HG03025 (cell line): ENCODE results near the gene OR1J4.
"Not testable (repeated sequence)": the region's sequence is repeated elsewhere in the genome, so short reads cannot be mapped to it uniquely, and the experiment has no call there.

ENCODE experiments used
- ATAC-seq: cut with Tn5 transposase; IDR thresholded peaks from one replicate; pipeline ENCODE4 v1.9.1; 2021; ENCODE audit warnings: mild to moderate bottlenecking, moderate library complexity; ENCODE audit not compliant: unreplicated experiment, low FRiP score

The OR1J4 gene

DNA sequence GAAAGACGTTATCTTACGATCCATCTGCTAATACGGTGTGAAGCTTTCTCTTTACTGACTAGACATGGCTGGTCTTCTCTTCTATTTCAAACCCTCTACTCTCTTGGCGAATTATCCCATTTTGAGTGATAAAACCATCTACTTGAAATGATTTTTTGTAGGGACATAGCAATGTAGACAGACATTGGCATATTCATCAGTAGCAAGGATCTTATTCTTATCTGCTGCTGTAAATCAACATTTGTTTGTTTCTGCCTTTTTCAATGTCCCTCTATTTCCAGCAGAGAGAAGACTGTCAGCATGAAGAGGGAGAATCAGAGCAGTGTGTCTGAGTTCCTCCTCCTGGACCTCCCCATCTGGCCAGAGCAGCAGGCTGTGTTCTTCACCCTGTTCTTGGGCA lies at the start of gene OR1J4:
OR1J4 (plus strand) TSS at position 301 of the 400 bp plus-strand sequence; CDS start at position 301, 0 bp downstream.
- ATAC-seq, result no peak

- ATAC-seq, result no peak
Observed at GRCh38 chr9:122474561-122474960, 44.4 kb upstream of the OR1J4 start.

DNA sequence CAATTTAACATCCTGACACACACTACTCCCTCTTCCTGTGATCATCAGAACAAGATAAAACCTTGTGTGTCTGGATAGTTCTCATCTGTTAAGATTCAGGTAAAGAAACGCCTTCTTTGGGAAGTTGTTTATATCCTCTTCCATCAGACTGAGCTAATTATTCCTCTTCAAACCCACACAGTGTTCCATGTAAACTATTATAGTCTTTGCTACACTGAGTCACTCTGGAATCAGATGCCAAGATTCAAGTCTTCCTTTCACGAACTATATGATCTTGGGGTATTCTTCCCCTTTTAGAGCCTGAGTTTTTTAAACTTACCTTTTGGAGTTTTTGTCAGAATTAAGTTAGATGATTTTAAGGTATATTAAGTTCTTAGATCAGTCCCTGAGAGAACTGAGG lies 43.2 kb upstream of the OR1J4 start:
- no peak for ATAC-seq

GRCh38 chr9:122477346-122477745 lies 41.6 kb upstream of the OR1J4 start:
- no peak for ATAC-seq

DNA sequence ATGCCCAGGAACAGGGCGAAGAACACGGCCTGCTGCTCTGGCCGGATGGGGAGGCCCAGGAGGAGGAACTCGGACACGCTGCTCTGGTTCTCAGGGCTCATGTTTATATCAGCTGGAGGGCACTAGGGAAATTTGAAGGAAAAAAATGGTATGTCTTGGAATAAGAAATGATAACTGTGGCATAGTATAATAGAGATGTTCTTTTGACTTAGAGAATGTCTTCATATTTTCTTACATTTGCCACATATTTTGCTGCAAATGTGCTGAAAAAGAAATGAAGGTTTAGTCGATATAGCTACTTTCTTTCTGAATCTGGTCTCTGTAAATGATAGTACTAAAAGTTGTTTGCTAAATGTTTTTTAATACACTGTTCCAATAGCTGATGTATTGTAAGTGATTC lies 41.1 kb upstream of the OR1J4 start, which contains the start of gene OR1J1:
OR1J1 (minus strand) TSS at position 101 of the 400 bp plus-strand sequence; CDS start at position 101, 0 bp downstream.
- ATAC-seq, result no peak

DNA sequence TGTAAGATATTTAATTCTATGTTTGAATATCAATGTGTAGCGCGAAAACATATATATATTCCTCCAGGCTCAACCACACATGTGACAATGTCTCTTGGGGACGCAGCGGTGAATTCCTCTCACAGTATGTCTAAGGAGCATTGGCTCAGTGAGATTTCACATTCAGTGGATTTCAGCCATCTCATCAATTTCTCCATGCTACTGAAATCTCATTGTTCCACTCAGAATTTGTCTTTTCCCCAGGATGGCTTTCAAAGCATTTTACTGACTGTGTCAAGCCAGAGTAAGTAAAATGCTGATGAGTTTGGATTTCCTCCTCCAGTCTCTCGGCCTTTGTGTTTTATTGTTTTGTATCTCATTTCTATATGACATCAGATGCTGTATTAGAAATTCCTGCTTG lies 39.9 kb upstream of the OR1J4 start:
- no peak for ATAC-seq

- ATAC-seq, result no peak
Observed at GRCh38 chr9:122498883-122499288, 20.1 kb upstream of the OR1J4 start.

- no peak for ATAC-seq
Observed at GRCh38 chr9:122506964-122507363, 12.0 kb upstream of the OR1J4 start.

GRCh38 chr9:122510502-122510901 lies 8.4 kb upstream of the OR1J4 start, which contains the start of gene OR1J2:
OR1J2 (plus strand) TSS chr9:122510802; CDS start chr9:122510802, 0 bp downstream.
- ATAC-seq, result no peak

DNA sequence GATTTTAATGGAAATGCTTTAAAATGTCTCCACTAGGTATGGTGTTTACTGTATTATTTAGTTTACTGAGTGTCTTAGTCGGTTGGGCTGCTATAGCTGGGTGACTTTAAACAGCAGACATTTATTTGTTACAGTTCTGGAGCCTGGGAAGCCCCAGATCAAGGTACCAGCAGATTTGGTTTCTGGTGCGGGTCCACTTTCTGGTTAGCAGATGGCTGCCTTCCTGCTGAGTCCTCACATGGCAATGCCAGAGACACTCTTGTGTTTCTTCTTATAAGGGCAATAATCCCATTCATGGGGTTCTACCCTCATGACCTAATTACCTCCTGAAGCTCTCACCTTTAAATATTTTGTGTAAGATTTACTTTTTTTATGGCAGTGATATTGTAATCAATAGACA lies 715 bp upstream of the OR1J4 start:
- no peak for ATAC-seq

DNA sequence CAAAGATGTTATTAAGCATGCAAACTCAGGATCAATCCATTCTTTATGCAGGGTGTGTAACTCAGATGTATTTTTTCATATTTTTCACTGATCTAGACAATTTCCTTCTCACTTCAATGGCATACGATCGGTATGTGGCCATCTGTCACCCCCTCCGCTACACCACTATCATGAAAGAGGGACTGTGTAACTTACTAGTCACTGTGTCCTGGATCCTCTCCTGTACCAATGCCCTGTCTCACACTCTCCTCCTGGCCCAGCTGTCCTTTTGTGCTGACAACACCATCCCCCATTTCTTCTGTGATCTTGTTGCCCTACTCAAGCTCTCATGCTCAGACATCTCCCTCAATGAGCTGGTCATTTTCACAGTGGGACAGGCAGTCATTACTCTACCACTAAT lies 435 bp downstream of the OR1J4 start:
- no peak for ATAC-seq

DNA sequence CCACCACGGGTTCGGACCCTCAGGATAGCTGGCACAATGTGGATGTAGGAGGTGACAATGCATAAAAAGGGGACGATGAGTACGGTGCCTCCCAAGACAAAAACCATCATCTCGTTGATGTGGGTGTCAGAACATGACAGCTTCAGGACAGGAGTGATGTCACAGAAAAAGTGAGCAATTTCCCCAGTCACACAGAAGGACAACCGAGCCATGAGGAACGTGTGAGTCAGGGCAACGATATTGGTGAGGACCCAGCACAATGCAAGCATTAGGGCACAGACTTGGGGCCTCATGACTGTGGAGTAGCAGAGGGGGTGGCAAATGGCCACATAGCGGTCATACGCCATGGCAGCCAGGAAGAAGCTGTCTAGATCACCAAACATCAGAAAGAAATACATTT lies 7.7 kb downstream of the OR1J4 start:
- no peak for ATAC-seq

- ATAC-seq, result no peak
Observed at GRCh38 chr9:122527193-122527592, 8.3 kb downstream of the OR1J4 start, which contains the start of gene OR1N1. OR1N1 (minus strand) TSS chr9:122527293; CDS start chr9:122527293, 0 bp downstream.

DNA sequence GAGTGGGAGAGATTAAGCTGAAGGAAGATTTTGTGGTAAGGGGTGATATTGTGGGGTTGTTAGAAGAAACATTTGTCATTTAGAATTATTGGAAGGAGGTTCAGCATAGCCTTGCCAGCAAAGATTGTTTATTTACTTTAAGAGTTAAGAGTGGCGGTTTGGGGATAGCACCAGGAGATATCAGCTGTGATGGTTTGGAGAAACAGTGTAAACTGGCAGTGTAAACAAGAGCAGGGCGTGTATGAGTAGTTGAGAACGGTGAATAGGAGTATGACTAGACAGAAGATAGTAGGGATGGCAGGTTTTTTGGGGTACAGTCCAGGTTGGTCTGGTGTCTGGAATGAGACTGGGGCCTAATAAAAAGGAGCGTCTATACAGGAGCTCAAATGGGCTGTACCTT lies 12.2 kb downstream of the OR1J4 start:
- not testable (repeated sequence) for ATAC-seq

DNA sequence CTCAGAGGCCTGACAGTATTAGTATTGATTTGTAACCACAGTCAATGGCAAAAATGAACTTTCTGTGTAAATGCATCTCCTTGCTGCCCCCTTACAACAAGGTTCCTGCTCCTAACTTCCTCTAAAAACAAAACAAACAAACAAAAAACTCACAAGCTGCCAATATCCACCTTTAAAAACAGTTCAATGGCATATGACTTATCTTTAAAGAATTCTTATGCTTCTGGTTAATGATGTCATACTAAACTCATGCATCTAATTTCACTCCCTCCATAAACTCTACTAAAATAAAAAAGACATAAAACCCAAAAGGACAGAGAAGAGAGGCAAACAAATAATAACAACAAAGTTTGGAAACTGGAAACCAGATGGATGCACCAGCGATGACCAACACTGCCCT lies 17.2 kb downstream of the OR1J4 start:
- no peak for ATAC-seq

DNA sequence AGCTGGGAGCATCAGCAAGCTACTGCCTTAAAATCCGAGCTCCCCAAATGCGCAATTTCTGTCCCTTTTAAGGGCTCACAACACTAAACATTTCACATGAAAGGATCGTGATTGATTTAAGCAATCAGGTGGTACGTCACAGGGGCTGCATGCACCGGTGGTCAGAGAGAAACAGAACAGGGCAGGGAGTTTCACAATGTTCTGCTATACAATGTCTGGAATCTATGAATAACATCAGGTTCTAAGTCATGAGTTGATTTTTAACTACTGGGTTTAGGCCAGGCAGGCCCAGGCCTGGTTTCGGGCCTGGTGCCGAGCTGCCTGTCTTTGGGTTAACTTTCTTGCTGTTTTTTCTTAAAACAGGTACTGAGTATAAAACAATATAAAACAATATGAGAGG lies 18.1 kb downstream of the OR1J4 start:
- ATAC-seq, result not testable (repeated sequence)

DNA sequence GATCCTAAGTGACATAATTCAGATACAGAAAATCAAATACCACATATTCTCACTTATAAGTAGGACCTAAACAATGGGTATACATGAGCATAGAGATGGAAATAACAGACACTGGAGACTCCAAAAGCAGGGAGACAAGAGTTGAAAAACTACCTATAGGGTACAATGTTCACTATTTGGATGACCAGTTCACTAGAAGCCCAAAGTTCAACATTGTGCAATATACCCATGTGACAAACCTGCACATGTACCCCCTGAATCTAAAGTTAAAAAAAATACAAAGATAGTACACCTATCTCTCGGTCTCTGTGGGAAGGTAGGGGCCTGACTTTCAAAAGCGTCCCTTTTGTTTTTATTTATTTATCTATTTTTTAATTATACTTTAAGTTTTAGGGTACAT lies 19.8 kb downstream of the OR1J4 start:
- ATAC-seq, result no peak

DNA sequence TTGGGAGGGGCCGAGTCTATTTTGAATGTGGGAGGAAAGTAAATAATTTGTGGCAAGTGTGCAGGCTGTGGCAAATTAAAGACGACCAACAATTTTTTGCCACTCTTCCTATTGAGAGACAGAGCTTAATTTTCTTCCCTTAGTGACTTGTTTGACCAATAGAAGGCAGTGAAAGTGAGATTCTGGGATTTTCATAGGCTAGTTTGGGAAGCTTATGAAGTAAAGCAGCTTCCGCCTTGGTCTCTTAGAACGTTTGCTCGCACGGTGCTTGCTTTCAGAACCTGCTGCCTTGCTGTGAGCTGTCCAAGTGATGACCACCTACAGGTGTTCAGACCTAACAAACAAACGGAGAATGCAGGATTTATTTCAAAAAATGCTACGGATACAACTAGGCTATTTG lies 27.3 kb downstream of the OR1J4 start:
- no peak for ATAC-seq

- no peak for ATAC-seq
Observed at GRCh38 chr9:122551371-122551770, 32.4 kb downstream of the OR1J4 start.

DNA sequence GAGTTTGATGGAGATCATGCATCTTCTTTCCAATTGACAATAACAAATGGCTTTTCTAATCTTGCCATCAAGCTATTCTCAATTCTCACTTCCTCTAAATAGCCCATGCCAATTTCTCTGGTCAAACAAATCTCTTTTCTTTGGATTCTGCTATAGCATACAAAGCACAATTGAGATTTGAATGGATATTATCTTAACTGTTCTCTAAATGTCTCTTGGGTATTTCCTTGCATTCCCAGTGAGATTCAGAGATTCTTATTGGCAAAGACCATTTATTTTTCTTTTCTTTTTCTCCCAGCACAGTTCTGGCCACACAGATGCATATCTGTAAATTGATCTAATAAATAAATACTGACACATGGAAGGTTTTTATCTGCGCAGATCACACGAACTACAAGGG lies 33.9 kb downstream of the OR1J4 start, which contains the start of gene OR1N2:
OR1N2 (plus strand) TSS at position 301 of the 400 bp plus-strand sequence. CDS start 100 bp downstream, outside the sequence.
- no peak for ATAC-seq

DNA sequence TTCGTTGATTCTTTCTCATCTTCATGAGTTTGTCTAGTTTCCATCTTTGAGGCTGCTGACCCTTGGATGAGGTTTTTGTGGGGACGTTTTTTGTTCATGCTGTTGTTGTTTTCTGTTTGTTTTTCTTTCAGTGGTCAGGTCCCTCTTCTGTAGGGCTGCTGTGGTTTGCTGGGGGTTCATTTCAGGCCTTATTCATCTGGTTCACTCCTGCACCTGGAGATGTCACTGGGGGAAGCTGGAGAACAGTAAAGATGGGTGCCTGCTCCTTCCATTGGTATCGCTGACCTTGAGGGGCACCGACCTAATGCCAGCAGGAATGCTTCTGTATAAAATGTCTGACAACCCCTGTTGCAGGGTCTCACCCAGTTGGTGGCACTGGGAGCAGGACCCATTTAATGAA lies 42.5 kb downstream of the OR1J4 start:
- ATAC-seq, result no peak

DNA sequence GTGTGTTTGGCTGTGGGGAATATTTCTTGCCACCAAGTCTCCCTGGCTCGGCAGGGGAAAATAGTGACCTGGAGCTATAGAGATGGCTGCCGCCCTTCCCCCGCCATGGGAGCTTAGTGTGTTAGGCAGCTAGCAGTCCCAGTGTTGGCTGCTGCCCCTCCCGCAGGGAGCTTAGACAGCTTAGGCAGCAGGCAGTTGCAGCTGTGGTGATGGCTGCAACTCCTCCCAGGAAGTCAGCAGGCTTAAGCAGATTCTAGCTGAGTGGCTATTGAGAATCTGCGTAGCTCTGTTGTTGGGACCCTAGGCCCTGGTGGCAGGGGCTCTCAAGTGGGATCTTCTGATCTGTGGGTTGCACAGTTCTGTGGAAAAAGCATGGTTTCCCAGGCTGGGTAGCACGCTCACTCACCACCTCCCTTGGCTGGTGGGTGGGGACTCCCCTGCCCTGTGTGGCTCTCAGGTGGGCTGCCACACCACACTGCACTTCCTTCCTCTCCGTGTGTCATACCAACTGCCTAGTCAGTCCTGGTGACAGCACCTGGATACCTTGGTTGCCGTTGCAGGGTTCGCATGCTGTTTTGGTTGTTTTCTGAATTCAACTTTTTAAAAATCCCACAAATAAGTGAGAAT lies 43.3 kb downstream of the OR1J4 start:
- ATAC-seq, result no peak
